OCI-LY7 (cell line): ENCODE data around the gene UBL5.

ENCODE experiments used
- CTCF ChIP-seq: fragments of 200-600 bp; sonication (generic); conservative IDR thresholded peaks from 2 replicates; pipeline ENCODE4 v1.5.1; 2014; ENCODE audit warnings: mild to moderate bottlenecking, antibody characterized with exemption, low read length, moderate library complexity, mixed read lengths
- EZH2phosphoT487 ChIP-seq: fragments of 200-600 bp; sonication (generic); IDR thresholded peaks from 2 replicates; pipeline ENCODE4 v1.6.1; 2018; ENCODE audit warnings: low read depth, borderline replicate concordance, mild to moderate bottlenecking, mixed run types, antibody characterized with exemption, low read length, moderate library complexity, mixed read lengths

- TF ChIP-seq CTCF, result no peak
- no peak for TF ChIP-seq EZH2phosphoT487
These were observed at the start of gene UBL5 for GRCh38 chr19:9827289-9828238.
